GM19328 (cell line): ENCODE measurements around the gene NRDC.
A peak's percentile ranks its signal among the peaks of the same experiment; 100 is the strongest.

ENCODE experiments used
- ATAC-seq: cut with Tn5 transposase; IDR thresholded peaks from one replicate; pipeline ENCODE4 v1.9.1; 2021; ENCODE audit warnings: mild to moderate bottlenecking, moderate library complexity; ENCODE audit not compliant: unreplicated experiment

Gene NRDC, protein sequence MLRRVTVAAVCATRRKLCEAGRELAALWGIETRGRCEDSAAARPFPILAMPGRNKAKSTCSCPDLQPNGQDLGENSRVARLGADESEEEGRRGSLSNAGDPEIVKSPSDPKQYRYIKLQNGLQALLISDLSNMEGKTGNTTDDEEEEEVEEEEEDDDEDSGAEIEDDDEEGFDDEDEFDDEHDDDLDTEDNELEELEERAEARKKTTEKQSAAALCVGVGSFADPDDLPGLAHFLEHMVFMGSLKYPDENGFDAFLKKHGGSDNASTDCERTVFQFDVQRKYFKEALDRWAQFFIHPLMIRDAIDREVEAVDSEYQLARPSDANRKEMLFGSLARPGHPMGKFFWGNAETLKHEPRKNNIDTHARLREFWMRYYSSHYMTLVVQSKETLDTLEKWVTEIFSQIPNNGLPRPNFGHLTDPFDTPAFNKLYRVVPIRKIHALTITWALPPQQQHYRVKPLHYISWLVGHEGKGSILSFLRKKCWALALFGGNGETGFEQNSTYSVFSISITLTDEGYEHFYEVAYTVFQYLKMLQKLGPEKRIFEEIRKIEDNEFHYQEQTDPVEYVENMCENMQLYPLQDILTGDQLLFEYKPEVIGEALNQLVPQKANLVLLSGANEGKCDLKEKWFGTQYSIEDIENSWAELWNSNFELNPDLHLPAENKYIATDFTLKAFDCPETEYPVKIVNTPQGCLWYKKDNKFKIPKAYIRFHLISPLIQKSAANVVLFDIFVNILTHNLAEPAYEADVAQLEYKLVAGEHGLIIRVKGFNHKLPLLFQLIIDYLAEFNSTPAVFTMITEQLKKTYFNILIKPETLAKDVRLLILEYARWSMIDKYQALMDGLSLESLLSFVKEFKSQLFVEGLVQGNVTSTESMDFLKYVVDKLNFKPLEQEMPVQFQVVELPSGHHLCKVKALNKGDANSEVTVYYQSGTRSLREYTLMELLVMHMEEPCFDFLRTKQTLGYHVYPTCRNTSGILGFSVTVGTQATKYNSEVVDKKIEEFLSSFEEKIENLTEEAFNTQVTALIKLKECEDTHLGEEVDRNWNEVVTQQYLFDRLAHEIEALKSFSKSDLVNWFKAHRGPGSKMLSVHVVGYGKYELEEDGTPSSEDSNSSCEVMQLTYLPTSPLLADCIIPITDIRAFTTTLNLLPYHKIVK

DNA sequence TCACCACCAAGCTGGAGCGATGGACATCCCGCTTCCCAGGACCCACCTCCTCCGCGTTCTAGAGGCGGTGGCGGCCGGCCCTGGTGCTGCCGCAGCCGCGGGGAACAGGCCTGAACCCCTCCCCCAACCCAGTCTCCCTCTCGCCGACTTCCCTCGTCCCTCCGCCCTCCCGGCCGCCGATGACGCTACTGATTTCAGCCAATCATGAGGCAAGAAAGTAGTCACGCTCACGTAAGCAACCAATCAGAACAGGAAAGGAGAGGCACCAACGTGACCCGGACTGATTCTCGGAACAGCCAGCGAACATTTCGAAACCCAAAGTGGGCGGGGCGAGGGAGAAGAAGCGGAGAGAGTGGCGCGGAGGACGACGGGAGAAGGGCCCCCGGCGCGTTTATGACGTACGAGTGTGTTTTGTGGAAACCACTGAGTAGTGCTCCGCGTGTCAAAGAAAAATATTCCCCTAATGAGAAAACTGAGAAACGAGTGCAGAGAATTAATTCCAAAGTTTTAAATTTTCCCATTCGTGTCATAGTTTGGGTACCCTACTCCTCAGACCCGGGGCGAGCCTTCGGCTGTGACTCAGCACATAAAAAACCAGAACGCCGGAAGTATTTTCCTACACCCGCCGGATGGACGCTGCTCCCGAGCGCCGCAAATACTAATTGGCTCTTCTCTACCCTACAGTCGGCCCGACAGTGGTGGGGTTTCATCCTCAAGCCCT is at the start of gene NRDC:
Gene NRDC (minus strand): TSS at position 112 of the 721 bp plus-strand sequence. CDS start 112 bp downstream, outside the sequence.
- ATAC-seq, result peak; percentile 92

DNA sequence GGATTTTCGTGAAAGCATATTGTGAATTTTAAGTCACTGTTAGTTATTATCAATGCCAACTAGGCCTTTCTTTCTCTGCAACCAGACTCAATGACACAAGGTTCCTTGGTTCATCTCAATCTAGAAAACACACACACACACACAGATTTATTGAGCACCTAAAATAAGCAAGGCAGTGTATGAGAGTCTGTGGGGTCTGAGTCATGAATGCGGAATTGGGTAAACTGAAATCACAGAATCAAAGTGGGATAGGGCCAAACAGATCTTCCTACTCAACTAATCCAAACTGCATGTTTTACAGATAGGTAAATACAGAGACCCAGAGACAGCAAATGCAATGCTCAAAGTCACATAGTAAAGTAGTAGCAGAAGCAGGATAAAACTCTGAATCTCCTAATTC is 48.5 kb upstream of the NRDC start:
- ATAC-seq, result no peak

DNA sequence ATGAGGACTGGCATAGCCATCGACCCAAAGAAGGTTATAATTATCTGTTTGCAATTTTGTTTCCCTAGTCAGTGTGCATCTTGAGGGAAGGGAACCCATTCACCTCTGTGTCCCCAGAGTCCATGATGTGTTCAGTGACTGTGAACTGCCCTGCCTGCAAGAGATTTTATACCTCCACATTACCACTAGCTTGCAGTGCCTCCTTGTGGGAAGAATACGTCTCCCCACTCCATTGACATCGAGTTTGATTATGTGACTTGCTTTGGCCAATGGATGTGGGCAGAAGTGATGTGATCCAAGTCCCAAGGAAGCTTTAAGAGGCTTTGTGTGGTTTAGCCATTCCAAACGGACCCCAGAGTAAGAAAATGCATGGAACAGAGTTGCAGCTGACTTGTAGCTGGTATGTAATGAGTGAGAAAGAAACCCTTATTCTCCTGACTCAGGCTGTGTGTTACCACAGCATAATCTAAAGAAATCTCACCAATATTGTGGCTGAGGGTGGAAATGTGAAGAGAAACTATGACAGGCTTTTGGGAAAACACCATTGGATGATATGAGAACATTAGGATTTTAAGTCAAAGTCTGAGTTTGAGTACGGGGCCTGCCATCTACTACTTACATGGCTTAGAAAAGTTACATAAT is 47.8 kb upstream of the NRDC start:
- ATAC-seq, result no peak

DNA sequence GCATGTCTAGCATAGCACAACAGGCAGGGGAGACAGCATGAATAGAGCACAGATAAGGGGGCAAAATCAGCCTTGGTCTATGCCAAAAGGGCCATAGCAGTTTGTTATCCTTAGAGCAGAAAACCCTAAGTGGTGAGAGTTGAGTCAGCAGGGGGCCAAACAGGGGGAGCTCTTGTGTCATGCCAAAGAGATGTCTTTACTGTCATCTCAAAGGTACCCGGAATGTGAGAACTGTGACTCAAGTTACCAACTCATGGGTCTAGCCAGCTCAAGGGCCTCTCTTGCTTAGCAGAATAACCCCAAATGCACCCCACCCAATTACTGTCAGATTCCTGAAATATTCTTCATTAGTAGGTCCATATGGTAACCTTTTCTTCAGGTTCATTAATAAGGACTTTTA is 45.9 kb upstream of the NRDC start:
- ATAC-seq, result no peak

DNA sequence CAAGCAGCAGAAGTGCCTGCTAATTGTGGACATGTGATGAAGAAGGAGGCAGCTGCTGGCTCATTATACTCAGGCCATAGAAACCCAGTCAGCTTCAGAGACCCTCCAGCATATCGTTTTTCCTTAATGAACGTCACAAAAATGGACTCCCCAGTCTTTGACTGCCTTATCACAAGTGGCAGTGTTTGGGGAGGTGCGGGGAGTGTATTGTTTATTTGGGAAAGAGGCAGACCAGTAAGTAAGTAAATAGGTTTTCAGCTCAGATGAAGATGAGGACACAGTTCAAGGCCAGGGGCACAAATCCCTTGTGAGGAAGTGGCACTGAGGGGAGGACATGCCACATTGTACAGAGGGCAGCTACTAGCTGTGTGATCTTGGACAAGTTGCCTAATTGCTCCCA is 43.5 kb upstream of the NRDC start:
- no peak for ATAC-seq

DNA sequence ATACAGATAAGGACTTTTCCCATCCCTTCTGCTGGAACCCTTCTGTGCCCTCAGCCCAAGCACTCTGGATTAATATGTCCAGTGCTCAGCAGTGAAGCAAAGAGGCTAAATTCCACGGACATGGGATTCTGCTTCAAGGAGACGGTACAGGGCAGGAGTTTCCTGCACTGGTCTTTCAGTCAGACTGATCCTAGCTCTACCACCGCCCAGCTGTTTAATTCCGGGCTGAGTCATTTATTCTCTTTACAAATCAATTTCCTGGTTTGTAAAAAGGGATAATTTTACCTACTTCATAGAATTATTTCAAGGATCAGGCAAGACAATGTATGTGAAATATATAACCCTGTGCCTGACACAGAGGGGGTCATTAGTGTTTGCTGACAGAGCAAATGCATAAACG is 41.6 kb upstream of the NRDC start:
- ATAC-seq, result no peak

DNA sequence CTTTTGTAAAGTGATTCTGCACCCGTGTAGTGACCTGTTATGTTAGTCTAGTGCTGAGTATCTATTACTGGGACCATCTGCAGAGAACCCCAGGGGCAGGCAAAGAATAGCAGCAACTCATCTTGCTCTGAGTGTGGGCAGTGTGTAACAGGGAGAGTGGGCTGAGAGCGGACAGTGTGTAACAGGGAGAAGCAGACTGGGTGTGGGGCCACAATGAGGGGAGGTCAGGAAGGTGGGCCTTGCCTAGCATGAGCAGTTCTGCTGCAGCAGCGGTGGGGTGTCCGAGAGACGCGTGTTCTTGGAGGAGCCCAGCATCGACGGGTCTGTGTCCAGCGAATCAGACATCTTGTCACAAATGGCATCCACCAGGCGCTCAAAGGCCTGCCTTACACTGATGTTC is 41.2 kb upstream of the NRDC start:
- no peak for ATAC-seq

DNA sequence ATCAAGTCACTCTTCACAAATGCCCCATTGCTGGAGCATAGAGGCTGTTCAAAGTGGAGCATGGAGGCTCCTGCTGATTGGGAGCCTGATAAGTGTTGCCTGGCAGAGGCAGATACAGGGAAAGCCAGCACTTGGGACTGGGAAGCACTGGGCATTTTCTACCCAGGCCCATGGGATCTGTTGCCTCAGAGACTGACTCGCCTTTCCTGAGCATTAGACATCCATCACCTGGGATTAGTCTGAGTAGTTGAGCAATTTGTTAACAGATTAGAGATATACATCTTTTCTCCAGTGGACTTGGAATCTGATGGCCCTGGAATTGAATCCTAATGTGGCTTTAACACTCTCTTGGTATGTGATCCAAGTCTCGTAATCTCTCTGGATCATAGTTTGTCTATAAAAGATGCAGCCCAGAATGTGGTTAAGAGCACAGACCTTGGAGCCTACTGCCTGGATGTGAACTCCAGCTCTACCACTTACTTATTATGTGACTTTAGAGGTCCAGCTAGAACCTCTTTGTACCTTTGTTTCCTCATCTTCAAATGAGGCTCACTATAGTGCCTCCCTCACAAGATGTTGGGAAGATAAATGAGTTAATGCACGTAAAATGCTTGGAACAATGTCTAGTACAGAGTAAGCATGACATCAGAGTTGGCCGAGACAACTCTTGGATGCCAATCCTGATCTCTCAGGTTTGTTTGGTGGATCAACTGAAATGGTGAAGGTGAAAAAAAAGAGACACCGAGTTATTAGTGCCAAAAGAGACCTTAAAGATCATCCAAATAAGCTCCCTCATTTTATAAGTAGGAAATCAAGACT is 38.3 kb upstream of the NRDC start:
- ATAC-seq, result no peak

DNA sequence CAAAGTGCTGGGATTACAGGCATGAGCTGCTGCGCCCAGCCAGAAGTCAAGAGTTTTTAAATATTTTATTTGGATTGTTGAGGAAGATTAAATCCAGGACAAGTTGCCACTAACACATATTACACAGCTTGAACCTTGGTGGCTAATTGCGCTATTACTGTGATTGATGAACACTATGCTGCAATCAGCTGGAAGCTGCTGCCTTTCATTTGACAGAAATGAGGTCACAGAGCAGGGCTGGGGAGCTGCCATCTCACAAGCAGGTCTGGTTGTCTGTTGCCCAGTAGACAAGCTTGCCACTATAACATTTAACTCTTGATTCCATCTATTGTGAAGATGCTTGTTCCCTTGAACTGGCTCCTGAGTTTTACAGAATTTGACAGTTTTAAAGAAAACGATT is 37.4 kb upstream of the NRDC start:
- ATAC-seq, result no peak

DNA sequence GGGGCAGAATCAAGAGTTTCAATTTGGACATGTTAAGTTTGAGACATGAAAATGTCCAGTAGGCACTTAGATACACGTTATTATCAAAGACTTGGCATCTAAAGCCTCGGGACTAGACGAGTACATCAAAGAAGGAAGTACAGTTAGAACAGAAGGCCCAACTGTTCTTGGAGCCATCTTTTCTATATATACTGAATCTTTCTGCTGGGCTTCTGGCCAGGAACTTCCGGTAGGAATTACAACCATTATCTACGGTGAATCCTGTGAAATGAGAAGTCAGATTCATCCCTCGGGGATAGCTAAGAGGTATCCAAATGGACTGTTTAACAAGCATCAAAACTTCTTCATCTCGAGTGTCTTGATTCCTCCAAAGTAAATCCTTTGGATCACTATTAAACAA is 34.4 kb upstream of the NRDC start:
- ATAC-seq, result no peak

DNA sequence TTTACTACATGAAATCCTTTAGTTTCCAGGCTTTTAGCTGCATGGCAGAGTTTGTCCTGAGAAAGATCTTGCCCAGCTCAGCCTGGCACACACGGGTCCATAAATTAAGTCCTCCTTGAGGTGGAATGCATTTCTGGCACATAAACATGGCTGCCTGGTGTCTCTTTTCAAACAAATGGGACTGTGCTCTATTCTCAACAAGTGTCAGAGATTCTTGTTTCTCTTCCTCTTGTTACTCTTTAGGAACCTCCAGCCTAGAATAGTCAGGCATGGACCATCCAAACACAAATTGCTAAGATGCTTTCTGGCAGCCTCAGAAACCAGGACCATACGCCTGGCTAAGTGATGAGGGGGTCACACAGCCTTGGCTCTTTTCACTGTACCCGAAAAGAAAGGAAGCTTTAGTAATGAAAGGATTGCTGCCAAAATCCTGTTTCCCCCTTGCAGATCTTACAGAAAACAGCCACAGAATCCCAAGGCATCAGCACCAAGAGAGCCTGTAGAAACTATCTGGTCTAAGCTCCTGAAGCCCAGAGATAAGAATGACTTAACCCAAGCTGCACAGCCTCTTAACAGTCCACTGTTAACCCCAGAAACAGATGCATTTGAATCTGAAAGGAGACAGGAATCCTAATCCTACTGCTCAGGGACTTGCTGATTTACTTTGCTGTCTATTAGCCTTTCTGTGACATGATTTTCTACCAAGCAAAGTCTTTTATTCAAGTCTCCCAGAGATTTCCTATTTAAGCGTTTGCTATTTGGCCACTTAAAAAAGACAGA is 31.9 kb upstream of the NRDC start:
- ATAC-seq, result no peak

DNA sequence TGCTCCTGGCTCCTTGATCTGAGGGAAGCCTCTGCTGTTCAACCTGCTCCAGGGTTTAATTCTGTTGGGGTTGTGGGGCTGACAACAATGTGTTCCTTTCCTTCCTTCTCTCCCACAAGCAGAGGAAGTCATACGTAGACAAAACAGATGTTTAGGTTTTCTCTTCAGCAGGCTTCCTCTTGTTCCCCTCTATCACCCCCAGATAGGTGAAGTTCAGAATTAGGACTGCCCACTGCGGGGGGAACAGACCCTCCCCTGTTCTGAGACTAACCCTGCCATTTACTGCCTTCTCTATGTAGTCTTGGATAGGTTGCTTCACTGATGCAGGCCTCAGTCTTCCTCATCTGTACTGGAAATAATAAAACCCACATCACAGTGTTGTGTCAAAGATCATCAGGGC is 30.0 kb upstream of the NRDC start:
- ATAC-seq, result no peak

DNA sequence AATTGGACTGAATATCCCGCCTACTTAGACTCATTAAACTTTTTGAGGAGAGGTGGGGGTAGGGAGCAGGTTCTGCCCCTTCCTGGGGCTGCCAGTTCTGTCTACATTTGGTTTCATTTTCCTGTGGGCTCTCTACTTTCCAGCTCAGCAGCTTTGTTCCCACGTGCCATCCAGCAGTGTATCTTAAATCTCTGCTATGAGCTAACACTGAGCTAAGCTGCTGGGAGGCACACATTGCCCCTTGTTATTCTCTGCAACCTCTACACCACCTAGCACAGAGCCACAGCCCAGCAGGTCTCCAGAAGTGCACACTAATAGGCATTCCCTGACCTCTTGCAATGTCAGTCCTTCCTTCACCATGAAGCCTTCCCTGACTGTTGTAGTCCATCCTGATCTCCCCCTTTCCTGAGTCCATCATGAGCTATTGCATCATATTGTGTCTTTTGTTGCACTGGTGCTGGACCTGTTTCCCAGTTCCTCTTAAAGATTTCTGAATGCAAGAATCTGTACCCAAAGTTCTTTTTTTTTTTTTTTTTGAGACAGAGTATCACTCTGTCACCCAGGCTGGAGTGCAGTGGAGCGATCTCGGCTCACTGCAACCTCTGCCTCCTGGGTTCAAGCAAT is 28.7 kb upstream of the NRDC start:
- no peak for ATAC-seq

DNA sequence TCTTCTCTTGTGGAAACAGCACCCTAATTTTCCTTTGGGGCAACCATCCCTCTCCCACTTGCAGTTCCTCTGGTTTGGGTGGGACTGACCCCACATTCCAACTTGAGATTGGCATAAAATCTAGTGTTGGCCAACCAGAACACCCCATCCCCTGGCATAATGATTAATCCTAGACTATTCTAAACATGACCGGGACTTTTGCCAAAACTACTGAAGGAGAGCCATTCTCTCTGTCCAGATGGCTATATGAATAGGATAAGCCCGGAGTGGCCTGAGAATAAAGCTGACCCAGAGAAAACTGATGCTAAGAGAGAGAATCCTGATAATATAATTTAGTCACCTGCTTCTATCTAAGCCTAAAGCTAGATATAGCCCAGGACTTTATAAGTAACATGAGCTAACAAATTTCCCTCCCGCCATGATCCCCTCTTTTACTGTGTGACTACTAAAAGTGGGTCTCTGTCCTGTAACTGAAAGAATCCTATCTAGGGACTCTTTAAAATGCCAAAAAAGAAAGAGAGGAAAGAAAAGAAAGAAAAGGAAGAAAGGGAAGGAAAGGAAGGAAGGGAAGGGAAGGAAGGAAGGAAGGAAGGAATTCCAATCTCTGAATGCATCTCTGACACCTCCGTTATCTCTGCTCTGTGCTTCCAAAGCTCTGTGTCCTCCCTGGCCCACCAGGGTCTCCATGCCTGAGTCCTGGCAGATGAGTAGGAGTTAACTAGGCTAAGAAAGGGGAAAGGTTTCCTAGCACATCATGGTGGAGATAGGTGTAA is 28.0 kb upstream of the NRDC start:
- no peak for ATAC-seq

DNA sequence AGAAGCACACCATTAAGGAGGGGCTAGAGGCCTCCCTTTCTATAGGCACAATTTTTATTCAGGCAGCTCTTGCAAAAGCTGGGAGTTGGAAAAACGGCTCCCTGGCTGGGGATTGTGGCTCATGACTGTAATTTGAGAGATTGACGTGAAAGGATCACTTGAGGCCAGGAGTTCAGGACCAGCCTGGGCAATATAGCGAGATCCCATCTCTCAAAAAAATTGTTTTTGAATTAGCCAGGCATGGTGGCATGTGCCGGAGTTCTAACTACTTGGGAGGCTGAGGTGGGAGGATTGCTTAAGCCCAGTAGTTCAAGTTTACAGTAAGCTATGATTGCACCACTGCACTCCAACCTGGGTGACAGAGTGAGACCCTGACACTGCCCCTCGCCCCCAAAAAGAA is 23.9 kb upstream of the NRDC start:
- ATAC-seq, result no peak

DNA sequence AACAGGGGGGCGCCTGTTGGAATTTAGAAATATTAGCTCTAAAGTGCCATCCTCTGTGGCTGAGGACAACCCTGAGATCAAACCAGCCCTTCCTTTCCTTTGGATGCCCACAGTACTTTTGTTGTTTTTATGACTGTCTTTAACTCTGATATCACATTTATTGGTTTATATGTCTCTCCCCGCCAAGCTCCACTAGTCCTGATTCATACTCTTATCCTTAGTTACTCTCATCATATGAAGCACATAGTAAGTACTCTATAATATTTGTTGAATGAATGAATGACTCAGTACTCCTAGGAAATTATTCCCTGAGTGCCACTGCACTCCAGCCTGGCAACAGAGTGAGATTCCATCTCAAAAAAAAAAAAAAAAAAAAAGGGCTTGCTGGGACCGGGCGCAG is 22.6 kb upstream of the NRDC start:
- ATAC-seq, result no peak

DNA sequence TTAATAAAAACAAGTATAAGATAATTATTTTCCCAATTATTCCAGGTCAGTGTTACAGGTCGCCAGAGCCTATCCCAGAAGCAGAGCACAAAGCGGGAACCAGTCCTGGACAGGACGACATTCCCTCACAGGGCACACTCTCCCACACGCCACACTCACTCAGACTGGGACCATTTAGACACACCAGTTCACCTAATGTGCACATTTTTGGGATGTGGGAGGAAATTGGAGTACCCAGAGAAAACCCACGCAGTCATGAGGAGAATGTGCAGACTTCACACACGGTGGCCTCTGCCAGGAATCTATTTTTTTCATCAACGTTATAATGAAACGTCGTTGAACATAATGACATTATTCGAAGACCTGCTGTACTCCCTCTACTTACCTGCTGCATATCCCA is 20.5 kb upstream of the NRDC start:
- ATAC-seq, result no peak
